ENCODE data around the gene METTL6. TPM values are rescaled to one million over a fixed set of nuclear protein-coding genes. Genes with fewer than 3 reads are reported as not detected.

The METTL6 gene, protein sequence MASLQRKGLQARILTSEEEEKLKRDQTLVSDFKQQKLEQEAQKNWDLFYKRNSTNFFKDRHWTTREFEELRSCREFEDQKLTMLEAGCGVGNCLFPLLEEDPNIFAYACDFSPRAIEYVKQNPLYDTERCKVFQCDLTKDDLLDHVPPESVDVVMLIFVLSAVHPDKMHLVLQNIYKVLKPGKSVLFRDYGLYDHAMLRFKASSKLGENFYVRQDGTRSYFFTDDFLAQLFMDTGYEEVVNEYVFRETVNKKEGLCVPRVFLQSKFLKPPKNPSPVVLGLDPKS
- 12.6 to 17.2 TPM (median 16.3 TPM) in 3 replicates for polyA plus RNA-seq
- polyA plus RNA-seq (2011; ENCODE audit: low read depth) = 18.8 TPM
- 18.3 and 22.6 TPM in 2 replicates for polyA plus RNA-seq (2011; cell fraction: cytosol; rRNA removed)
- 13.8 and 15.8 TPM in 2 replicates for polyA plus RNA-seq (2011; cell fraction: nucleus; rRNA removed)
- 12.2 and 17.3 TPM in 2 replicates for polyA plus RNA-seq (2012; ENCODE audit: low replicate concordance)
- polyA minus RNA-seq = 3.0 to 24.9 TPM (median 13.5 TPM) in 3 replicates
- polyA minus RNA-seq (2011; cell fraction: cytosol; rRNA and poly(A)+ RNA removed) = 8.1 TPM
- polyA minus RNA-seq (2011; cell fraction: nucleus; rRNA and poly(A)+ RNA removed) = 5.1 and 11.9 TPM in 2 replicates

DNA sequence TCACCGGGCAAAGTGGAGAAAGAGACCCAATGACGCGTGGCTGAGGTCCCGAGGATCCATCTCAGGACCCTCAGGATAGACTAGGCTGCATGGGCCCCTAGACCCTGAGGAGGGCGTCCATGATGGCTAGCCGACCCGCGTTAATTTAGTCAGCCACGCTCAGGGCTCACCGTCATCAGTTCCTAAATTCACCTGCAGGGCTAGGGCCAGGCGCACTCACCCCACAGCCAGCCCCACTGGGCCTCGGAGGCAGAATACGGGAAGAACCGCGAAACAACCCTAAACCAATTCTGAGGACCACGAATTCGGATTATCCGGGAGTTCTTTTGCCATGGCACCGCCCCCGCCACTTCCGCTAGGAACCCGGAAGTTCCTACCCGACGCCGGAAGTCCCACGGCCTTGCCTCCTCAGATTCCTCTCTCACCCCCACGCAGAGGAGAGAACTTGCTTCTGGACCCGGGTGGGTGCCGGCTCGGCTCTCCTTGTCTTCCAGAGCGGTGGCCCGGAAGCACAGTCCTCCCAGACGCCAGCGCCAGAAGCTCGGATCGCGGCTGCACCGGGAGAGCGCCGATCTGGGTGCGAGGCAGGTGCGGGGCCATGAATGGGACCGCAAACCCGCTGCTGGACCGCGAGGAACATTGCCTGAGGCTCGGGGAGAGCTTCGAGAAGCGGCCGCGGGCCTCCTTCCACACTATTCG, at the start of gene METTL6, which contains the start of gene EAF1:
Gene METTL6, minus strand, starts transcription at position 363 of the 699 bp plus-strand sequence. CDS start 1,033 bp downstream, outside the sequence.
Gene EAF1, plus strand, starts transcription at position 417 of the 699 bp plus-strand sequence. Its CDS starts 182 bp downstream, at position 599.
- TF ChIP-seq, protein P1, sequence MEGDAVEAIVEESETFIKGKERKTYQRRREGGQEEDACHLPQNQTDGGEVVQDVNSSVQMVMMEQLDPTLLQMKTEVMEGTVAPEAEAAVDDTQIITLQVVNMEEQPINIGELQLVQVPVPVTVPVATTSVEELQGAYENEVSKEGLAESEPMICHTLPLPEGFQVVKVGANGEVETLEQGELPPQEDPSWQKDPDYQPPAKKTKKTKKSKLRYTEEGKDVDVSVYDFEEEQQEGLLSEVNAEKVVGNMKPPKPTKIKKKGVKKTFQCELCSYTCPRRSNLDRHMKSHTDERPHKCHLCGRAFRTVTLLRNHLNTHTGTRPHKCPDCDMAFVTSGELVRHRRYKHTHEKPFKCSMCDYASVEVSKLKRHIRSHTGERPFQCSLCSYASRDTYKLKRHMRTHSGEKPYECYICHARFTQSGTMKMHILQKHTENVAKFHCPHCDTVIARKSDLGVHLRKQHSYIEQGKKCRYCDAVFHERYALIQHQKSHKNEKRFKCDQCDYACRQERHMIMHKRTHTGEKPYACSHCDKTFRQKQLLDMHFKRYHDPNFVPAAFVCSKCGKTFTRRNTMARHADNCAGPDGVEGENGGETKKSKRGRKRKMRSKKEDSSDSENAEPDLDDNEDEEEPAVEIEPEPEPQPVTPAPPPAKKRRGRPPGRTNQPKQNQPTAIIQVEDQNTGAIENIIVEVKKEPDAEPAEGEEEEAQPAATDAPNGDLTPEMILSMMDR (optimal IDR thresholded peaks at IDR 0.05 in 1 of 3, IDR thresholded peaks at IDR 0.05 in 1 of 3, conservative IDR thresholded peaks at IDR 0.05 in 1 of 3; ENCODE audit: extremely low read depth in 1 of 3, insufficient read depth in 2 of 3, low read length in 3 of 3) = peak in 1 of 3 experiments; percentile 14
- no peak for TF ChIP-seq EZH2 (IDR thresholded peaks at IDR 0.05; ENCODE audit: low read length)

DNA sequence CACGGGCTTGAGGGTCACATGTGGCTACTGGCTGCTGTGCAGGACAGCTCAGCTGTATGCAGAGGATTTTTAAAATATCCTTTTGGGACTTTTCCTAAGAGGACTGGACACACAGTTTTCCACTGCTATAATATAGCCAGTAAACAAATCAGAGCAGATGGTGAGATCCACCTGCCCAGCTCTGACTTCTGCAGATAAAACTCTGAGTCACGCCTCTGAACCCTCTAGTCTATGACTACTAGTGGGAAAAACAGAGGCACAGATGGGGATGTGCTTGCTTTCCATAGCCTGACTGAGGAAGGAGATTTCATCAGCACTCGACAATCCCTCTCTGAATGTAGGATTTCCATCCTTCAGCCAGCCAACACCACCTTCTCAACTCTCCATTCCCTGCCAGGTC, 49.0 kb upstream of the METTL6 start:
- no peaks in the 10 kb centered on the region for H3K9me1 ChIP-seq (ENCODE audit: control insufficient read depth, extremely low read depth, insufficient read depth, low read length)
- H3K4me1 ChIP-seq (ENCODE audit: control insufficient read depth, extremely low read depth, insufficient read depth, low read length) = no peaks in the 10 kb centered on the region
- dilution Hi-C loops (cut with MboI; ENCODE audit: extremely low pct_ligation_motif_present, low sequenced_read_pairs) = no loop called here
- no peaks in the 10 kb centered on the region for H3K36me3 ChIP-seq (ENCODE audit: control insufficient read depth in 2 of 2, extremely low read depth in 1 of 2, insufficient read depth in 2 of 2, low read length in 2 of 2)
- no peak overlapping the region for H3K9ac ChIP-seq (ENCODE audit: control insufficient read depth, extremely low read depth, insufficient read depth, low read length)
- FAIRE-seq (no peak), DNase-seq (ENCODE audit: low read depth, low spot score) (no peak)
- no peaks in the 10 kb centered on the region for H3K27me3 ChIP-seq (ENCODE audit: control insufficient read depth, extremely low read depth, insufficient read depth, low read length)
- no peaks in the 10 kb centered on the region for H3K9me3 ChIP-seq (ENCODE audit: control insufficient read depth, low read depth, low read length)
- no peak overlapping the region for H3K4me3 ChIP-seq (ENCODE audit: control insufficient read depth in 2 of 3, extremely low read depth in 1 of 3, insufficient read depth in 2 of 3, low read depth in 1 of 3, low read length in 3 of 3)
- H2AFZ ChIP-seq (ENCODE audit: control insufficient read depth, low read length) = no peak overlapping the region
- TF ChIP-seq EZH2 (IDR thresholded peaks at IDR 0.05; ENCODE audit: low read length) = no peak
- TF ChIP-seq, protein P1 (optimal IDR thresholded peaks at IDR 0.05 in 1 of 3, IDR thresholded peaks at IDR 0.05 in 1 of 3, conservative IDR thresholded peaks at IDR 0.05 in 1 of 3; ENCODE audit: extremely low read depth in 1 of 3, insufficient read depth in 2 of 3, low read length in 3 of 3) = no peak
- no peak overlapping the region for H3K4me2 ChIP-seq (ENCODE audit: control insufficient read depth, extremely low read depth, insufficient read depth, low read depth, low read length)
- H3K79me2 ChIP-seq (ENCODE audit: control insufficient read depth, insufficient read depth, low read length) = no peaks in the 10 kb centered on the region
- H4K20me1 ChIP-seq (ENCODE audit: control insufficient read depth, extremely low read depth, insufficient read depth, low read length) = no peaks in the 10 kb centered on the region
- H3K27ac ChIP-seq (ENCODE audit: control insufficient read depth, insufficient read depth, low read length) = no peak overlapping the region

More for the DNA sequence above, at the start of gene METTL6, which contains the start of gene EAF1:
- peaks cover 10% of the 10 kb centered on the region for H3K4me1 ChIP-seq (ENCODE audit: control insufficient read depth, extremely low read depth, insufficient read depth, low read length)
- peak within 1 kb of the TSS; percentile 93 for H2AFZ ChIP-seq (ENCODE audit: control insufficient read depth, low read length)
- H3K9me1 ChIP-seq (ENCODE audit: control insufficient read depth, extremely low read depth, insufficient read depth, low read length) = peaks cover 6% of the 10 kb centered on the region
- H3K27me3 ChIP-seq (ENCODE audit: control insufficient read depth, extremely low read depth, insufficient read depth, low read length) = no peaks in the 10 kb centered on the region
- peaks cover 57% of the 10 kb centered on the region for H3K79me2 ChIP-seq (ENCODE audit: control insufficient read depth, insufficient read depth, low read length)
- peak within 1 kb of the TSS; percentile 93 for H3K4me2 ChIP-seq (ENCODE audit: control insufficient read depth, extremely low read depth, insufficient read depth, low read depth, low read length)
- H4K20me1 ChIP-seq (ENCODE audit: control insufficient read depth, extremely low read depth, insufficient read depth, low read length) = peaks cover 8% of the 10 kb centered on the region
- H3K4me3 ChIP-seq (ENCODE audit: control insufficient read depth in 2 of 3, extremely low read depth in 1 of 3, insufficient read depth in 2 of 3, low read depth in 1 of 3, low read length in 3 of 3) = peak within 1 kb of the TSS; percentile 83 to 97 (median 84)
- FAIRE-seq = no peak
- H3K9ac ChIP-seq (ENCODE audit: control insufficient read depth, extremely low read depth, insufficient read depth, low read length) = peak within 1 kb of the TSS; percentile 91
- H3K36me3 ChIP-seq (ENCODE audit: control insufficient read depth in 2 of 2, extremely low read depth in 1 of 2, insufficient read depth in 2 of 2, low read length in 2 of 2) = peaks cover 8 to 25% of the 10 kb centered on the region in 2 experiments
- no peaks in the 10 kb centered on the region for H3K9me3 ChIP-seq (ENCODE audit: control insufficient read depth, low read depth, low read length)
- peak; percentile 35 for DNase-seq (ENCODE audit: low read depth, low spot score)
- peak within 1 kb of the TSS; percentile 79 for H3K27ac ChIP-seq (ENCODE audit: control insufficient read depth, insufficient read depth, low read length)
- dilution Hi-C loops (cut with MboI; ENCODE audit: extremely low pct_ligation_motif_present, low sequenced_read_pairs) = no loop called here
